GM18517 (cell line): ENCODE results near the gene CD200.

ENCODE experiments used
- ATAC-seq: cut with Tn5 transposase; IDR thresholded peaks from one replicate; pipeline ENCODE4 v1.9.1; 2021; ENCODE audit warnings: mild to moderate bottlenecking, moderate library complexity; ENCODE audit not compliant: unreplicated experiment

Gene CD200, protein sequence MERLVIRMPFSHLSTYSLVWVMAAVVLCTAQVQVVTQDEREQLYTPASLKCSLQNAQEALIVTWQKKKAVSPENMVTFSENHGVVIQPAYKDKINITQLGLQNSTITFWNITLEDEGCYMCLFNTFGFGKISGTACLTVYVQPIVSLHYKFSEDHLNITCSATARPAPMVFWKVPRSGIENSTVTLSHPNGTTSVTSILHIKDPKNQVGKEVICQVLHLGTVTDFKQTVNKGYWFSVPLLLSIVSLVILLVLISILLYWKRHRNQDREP

DNA sequence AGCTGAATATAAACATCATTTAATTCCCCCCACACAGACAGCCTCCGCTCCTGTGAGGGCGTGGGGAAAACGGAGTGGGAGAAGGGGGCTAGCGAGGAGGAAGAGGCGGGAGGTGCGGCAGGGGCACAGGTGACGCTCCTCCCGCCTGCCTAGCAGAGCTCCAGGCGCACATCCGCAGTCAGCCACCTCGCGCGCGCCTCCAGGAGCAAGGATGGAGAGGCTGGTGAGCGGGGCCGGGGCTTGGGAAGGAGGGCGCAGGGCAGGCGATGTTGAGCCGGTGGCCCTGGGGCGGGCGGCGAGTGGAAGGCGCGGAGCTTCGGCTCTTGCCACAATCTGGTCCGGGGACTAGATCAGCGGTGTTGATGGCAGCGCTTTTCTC lies at the start of gene CD200:
CD200 (plus strand) TSS at position 155 of the 379 bp plus-strand sequence; CDS start at position 212, 57 bp downstream.
- ATAC-seq = no peak

DNA sequence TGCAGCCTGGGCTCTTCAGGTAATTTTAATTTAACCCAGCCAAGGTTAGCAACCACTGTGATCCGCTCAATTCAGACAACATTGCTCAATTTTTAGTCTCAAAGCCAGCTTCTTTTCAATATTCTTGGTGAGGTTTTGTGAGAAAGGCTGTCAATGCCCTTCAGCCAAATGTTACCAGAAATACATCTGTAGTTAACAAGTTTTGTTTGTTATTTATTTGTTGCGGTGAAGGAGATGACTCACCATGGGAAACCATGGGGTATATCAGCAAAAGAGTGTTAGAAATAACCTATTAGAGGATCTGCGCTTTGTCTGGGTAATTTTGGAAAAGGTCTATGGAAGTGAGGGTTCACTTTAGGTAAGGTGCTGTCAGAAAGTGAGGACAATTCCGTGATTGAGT lies 43.9 kb upstream of the CD200 start:
- no peak for ATAC-seq

DNA sequence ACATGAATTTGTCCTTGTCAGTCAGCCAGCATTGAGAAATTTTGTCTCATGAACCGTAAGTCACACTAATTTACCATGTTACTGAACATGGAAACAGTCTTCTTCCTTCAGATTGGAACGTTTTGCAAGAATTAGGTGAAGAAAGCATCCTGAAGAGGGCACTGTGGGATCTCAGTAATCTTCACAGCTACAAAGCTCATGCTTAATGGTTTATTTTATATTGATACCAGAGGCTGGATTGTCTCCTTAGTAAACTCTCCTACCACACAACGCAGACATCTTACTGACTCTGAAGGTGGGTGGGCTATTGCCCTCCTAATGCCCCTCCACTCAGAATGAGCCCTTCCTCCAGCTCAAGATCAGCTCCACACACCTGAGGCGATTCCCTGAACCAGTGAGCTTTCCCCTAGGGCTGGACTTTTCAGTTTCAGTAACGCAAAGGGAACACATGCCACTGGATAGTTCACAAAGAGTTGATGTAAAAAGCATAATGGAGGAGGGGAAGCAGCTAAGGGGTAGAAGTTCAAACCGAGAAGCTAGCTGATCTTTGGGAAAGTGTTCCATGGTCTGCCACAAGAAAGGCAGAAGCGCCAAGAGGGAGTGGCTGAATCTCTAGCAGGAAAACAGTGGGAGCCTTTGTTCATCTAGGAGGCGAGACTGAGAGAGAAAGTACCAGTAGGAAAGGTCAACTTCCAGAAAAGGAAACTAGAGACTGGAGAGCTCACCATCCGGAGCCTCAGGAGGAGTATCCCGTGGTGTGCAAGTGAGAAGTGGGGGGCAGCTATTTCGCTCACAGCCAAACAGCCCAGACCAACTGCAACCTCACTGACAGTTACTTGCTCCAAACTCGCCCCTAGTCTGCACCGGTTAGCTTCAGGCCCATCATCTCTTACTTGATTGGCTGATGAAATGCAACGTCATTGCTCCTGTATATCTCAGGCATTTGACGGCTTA lies 39.3 kb upstream of the CD200 start, which contains the start of gene SLC9C1:
SLC9C1 (minus strand) TSS at position 849 of the 954 bp plus-strand sequence. CDS start 7,425 bp downstream, outside the sequence.
- ATAC-seq = peak; percentile 46

DNA sequence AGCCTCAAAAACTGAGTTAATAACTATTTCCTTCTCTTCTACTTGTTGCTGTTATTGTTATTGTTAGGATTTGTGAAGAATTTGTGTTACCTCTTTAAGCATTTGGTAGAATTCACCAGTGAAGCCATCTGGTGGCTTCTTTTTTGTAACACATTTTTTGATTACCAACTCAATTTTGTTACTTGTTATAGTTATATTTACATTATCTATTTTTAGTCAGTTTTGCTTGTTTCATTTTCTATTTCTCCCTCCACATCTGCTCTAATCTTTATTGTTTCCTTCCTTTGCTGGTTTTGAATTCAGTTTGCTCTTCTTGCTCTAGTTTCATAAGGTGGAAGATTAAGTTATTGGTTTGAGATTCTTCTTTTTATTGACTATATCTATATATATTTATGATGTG lies 35.2 kb upstream of the CD200 start:
- peak; percentile 56 for ATAC-seq

DNA sequence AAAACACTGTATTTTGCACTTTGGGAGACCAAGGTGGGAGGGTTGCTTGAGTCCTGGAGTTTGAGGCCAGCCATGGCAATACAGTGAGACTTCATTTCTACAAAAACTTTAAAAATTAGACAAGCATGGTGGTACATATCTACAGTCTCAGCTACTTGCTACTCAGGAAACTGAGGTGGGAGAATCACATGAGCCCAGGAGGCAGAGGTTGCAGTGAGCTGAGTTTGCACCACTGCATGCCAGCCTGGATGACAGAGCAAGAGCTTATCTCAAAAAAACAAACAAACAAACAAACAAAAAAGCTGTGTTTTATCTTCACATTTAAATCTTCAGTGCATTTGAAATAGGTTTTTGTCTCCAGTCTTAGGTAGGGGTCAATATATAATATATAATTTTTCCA lies 34.2 kb upstream of the CD200 start:
- ATAC-seq = no peak

DNA sequence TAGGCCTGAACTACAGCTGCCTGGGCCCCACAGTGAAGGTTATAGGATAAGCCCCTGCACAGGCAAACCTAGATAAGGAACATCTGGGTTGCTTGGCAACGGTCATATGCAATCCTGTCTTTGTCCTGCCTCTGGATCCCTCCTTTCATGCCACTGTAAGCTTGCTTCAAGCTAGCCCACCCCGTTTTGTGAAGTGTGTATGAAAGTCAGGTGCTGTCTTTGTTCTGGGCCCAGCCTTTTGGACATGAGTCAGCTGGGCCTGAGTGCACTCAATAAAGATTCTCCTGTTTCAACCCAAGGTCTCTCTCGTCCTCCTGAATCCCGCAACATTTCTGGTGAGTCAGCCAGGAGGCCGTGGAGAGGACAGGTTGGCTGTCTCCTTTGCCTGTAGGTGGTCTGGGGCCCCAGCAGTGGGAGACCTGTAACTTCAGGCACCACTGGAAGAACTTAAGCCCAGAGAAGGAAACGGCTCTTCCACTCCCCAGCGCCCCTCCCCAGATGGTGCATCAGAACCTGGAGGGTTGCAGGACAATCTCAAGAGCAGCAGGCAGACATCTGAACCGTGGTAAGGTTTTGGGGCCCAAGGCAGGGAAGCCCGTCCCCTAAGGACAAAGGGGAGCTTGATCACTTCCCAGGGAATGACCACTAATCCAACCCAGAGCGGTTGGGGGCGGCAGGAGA lies 30.7 kb upstream of the CD200 start:
- no peak for ATAC-seq

DNA sequence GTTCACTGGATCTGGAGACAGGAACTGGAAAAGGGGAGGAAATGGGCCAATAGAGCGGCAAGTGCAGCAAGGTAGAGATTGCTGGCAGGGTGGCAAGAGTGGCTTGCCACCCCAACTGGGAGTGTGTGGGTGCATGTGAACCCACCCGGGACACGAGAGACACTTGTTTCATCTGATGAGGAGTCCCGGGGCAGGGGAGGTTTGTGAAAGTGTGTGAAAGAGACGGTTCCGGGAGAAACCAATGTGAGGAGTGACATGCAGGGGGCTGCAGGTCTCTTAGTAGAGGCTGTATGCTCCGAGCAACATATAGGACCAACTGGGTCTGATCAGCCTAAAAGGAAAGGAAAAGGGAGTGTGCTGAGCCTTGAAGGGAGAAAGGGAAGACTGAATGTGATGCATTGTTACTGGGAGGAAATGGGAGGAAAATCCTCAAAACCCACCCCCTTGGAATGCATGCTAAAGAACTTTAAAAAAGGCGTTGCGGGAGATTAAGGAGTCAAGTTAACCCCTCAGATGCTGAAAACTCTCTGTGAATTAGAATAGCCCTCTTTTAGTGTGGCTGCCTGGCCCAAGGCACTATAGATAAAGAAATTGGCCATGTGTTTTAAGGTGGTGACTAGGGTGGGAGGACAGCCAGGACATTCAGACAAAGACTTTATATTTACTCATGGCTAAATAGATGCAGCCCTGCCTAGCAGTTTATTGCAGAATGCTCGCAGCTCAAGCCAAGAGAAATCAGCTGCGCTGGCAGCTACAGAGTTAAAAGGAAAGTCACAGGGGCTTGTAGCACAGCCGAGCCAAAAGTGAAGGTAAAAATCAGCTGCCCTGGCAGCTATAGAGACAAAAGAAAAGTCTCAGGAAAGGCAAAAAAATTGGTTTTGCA lies 29.8 kb upstream of the CD200 start:
- ATAC-seq = peak; percentile 55

DNA sequence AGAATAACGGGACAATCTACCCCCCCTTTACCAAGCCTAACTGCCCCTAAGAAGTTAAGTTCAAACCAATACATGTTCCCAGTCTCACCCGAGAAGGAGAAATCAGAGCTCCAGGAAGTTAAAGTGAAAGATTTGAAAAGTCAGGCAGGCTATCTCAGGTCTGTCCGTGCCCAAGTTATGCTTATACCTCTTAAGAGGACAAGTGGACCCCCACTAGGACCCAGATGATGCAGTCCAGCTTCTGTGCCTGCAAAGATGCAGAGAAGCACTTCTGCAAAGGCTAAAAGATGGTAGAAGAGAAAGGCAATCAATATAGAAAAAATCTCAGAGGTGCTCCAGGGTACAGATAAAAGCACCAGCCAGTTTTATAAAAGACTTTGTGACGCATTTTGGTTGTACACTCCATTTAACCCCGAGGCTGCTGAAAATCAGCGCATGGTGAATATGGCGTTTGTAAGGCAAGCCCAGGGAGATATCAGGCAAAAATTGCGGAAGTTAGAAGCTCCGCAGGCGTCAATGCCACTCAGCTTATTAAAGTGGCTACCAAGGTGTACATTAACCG lies 29.1 kb upstream of the CD200 start:
- peak; percentile 49 for ATAC-seq

DNA sequence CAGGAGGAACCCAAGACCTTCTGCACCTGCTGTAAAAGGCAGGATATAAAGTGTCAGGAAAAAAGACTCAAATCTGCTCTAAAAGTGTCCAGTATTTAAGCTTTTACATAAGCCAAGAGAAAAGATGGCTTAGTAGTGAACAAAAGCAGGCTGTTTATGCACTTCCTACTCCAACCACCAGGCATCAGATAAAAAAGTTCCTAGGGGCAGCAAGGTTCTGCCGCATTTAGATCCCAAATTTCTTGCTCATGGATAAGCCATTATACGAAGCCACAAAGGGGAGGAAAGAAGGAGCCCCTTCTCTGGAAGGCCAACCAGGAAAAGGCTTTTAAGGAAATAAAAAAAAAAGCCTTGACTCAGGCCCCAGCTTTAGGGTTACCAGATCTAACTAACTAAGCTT lies 28.3 kb upstream of the CD200 start:
- ATAC-seq = no peak

DNA sequence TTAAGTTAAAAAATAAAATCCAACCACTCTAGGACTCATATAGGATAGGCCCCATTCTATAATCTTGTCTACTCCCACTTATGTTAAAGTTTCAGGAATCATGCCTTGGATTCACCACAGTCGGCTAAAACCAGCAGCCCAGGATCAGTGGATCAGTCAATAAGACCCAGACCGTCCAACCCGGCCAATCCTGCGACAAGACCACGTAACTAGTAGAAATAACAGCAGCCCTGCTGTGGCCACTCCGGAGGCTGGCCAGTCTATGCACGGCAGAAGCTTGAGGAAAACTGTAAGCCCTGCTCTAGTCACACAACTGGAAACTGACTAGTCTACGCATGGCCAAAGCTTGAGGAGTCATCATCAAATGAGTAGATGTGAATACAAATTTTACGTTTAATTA lies 26.1 kb upstream of the CD200 start:
- no peak for ATAC-seq

DNA sequence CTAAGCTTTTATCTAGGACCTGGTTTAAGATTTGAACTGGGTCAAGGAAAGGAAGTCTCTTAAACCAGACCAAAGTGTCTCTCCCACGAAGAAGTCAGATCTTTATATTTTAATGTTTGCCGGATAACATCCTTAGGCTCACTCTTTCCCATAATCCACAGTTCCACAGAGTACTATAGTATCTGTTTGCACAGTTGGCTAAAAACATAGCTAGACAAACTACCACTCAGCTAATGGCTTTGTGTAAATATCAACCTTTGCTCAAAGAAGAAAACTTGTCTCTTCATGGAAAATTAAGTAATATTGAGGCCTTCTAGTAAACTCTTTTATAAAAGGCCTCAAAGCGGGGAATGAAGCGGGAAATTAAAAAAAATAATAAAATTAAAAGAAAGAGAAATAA lies 25.4 kb upstream of the CD200 start:
- ATAC-seq = no peak

DNA sequence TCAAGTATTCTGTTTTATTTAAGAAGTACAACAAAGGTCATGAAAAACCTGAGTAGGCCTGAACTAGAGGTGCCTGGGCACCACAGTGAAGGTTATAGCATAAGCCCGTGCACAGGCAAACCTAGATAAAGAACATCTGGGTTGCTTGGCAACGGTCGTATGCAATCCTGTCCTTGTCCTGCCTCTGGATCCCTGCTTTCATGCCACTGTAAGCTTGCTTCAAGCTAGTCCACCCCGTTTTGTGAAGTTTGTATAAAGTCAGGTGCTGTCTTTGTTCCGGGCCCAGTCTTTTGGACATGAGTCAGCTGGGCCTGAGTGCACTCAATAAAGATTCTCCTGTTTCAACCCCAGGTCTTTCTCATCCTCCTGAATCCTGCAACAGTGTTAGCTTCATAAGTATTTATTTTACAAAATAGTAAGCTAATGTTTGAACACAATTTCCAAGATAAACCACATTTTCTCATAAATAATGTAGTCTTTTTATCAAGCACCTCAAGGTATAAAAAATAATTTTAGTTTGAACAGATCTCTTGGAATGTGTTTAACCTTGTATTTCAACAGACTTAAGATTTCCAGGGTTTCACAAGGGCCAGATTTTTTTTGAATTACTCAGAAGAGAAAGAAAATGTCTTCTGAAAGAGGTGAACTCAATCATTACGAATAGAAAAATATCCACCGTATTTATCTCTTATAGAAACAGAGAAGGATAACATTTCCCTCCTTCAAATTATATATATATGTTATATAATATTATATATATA lies 24.6 kb upstream of the CD200 start:
- ATAC-seq = no peak

DNA sequence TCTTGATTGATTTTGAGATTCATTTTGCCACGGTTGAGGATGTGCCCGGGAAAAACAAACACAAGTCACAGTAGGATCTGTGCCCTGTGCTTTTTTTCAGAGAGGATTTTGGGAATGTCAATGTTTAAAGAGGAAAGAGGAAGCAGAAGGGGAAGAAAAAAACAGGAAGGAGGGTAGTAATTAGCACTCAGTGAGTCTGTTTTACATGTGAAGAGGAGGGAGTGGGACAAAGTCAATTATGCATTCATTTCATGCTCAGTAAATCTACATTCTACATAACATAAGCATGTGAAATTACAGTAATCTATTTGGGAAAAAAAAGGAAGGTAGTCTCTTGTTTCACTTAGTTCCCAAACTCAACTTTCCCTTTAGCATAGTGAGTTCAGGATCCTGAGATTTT lies 18.3 kb upstream of the CD200 start:
- no peak for ATAC-seq

DNA sequence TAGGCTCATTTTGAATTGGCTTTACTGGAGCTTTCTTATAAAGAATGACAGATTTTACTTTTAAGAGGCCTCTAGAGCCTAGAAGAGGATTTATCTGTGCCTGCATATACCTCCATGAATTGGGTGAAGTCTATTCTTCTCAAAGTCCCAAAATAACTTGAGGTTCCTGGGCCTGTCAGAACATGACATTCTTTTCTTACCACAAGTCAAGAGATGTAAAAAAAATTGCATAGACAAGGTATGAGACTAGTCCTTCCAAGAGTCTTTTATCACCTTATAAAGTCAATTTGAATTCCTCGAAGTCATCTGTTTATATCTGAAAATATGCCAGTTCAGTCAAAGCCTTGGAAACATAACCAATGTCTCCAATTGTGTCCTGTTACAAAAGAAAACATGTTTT lies 17.2 kb upstream of the CD200 start:
- no peak for ATAC-seq

DNA sequence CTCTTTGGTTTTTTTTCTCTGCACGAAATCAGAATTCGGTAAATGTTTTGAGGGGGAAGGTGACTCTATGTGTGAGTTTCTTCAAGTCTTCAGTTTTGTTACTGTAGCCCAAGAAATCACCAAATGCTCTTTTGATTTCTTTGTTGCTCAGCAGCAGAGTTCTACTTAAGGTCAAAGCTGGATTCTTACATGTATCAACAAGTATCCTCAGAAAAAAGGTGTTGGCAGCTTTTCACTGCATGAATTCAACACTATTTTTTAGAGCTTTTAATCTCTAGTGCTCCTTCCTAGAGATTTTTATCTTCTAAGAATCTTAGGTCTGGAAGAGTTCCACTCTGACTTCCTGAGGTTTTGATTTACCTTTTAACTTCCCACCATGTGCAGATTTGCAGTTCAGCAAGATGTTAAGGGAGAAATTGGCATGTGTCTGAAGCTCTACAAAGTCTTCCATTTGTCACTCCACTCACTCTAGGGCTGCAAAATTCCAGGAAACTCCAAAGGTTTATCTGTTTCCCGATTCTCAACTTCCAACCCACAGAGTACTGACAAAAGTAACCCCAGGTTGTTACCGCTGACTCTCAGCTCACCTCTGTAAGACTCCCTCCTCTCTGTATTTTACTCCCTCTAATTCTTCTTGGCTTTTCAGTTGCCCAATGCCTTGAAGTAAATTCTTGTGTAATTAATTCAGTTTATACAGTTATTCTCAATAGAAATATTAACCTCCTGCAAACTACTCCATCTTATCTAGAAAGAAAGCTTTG lies 13.3 kb upstream of the CD200 start:
- no peak for ATAC-seq

DNA sequence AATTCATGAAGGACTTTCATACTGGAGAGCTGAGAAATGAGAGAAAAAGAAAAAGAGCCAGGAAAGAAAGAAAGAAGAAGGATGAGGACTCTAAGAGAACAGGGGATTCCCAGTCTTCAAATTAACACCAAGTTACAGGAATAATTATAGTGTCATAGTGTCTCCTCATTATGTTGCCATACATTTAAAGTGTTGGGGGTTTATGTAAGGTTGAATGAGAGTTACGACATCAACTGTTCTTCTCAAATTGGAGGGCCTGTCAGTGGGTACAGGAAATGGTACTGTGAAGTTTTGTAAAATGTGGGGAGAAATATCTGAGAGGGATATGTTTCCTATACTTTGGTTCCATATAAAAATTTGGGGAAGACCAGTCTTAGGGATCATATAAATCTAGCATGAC lies 12.3 kb upstream of the CD200 start:
- no peak for ATAC-seq

DNA sequence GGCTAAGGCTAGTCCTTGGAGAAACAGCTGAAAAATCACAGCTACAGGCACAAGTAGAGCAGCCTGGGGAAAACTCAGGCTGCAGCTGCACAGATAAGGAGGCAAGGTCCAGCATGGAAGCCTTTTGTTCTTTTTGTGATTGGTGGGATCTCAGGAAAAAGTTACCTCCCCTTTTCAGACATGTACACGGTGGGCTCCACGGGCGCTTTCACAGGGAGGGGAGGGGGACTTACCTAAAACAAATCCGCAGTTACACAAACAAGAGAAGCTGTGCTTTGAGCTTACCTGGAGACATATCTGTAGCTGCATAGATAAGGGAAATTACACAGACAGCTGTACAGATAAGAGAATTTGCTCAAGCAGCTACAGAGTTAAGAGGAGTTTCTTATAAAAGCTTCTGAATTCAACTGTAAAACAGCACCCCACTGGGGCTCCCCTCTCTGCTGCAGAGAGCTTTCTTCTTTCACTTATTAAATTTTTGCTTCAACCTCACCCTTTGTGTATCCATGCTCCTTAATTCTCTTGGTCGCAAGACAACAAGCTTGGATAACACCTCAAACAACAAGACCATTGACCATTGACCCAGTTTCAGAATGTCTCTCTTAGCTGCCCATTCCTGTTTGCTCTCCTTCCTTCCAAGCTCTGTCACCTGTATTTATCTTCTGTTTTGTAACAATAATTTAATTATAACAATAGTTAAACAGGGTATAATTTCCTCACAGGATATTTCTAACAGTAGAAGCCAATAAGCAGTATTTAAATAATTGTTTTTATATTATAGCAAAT lies 10.9 kb upstream of the CD200 start:
- no peak for ATAC-seq

DNA sequence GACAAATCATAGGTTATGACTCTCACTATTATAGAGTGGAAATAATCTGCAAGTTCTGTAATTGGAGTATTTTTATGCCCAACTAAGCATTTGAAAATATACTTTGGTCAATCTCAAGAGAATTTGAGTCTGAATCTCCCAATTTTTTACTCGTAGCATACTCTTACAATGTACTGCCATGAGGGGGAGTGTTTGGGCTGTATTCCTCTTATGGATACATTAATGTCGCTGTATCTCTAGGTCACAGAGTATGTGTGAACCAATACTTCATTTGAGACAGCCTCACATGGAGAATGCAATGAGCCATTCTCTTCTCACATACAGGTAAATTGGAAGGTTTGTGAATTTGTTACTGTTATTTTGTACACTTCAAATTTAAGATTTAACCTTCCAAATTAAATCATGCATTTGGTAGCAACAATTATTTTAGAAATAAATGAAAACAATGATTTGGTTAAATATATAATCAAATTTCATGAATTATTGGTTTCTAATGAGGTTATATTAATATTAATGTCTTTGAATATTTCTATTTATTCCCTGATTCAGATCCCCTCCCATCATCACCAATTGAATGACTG lies 5.5 kb upstream of the CD200 start:
- ATAC-seq = peak; percentile 97
